Measurements from ENCODE around the gene FGFRL1. TPM values are rescaled to one million over a fixed set of nuclear protein-coding genes. Genes with fewer than 3 reads are reported as not detected.
A peak's percentile ranks its signal among the peaks of the same experiment; 100 is the strongest.

The FGFRL1 gene
- total and polyA plus RNA-seq, 3 donors from 2014 or later, result 13.7 to 25.6 (median 14.4) TPM

DNA sequence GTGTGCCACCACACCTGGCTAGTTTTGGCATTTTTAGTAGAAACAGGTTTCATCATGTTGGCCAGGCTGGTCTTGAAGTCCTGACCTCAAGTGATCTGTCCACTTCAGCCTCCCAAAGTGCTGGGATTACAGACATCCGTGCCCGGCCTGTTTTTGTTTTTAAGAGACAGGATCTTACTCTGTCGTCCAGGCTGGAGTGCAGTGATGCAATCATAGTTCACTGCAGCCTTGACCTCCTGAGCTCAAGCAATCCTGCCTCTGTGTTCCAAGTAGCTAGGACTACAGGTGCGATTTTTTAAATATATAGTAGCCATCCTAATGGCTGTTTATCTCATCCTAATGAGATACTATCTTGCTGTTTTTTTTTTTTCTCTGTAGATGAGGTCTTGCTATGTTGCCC lies 54.3 kb downstream of the FGFRL1 start:
- Histone ChIP-seq H3K4me3 (no peak overlapping the region), H3K27me3 (no peaks in the 10 kb centered on the region), H3K4me1 (no peaks in the 10 kb centered on the region), H3K9me3 (no peaks in the 10 kb centered on the region), H3K27ac (no peak overlapping the region), H3K36me3 (ENCODE audit: low read depth, missing control alignments) (no peaks in the 10 kb centered on the region)
- no peak for DNase-seq
- TF ChIP-seq, protein P1, sequence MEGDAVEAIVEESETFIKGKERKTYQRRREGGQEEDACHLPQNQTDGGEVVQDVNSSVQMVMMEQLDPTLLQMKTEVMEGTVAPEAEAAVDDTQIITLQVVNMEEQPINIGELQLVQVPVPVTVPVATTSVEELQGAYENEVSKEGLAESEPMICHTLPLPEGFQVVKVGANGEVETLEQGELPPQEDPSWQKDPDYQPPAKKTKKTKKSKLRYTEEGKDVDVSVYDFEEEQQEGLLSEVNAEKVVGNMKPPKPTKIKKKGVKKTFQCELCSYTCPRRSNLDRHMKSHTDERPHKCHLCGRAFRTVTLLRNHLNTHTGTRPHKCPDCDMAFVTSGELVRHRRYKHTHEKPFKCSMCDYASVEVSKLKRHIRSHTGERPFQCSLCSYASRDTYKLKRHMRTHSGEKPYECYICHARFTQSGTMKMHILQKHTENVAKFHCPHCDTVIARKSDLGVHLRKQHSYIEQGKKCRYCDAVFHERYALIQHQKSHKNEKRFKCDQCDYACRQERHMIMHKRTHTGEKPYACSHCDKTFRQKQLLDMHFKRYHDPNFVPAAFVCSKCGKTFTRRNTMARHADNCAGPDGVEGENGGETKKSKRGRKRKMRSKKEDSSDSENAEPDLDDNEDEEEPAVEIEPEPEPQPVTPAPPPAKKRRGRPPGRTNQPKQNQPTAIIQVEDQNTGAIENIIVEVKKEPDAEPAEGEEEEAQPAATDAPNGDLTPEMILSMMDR (IDR thresholded peaks at IDR 0.05), result no peak
- TF ChIP-seq POLR2A (IDR thresholded peaks at IDR 0.05), result no peak
- intact Hi-C loops (cut with DNase I; ENCODE audit: low total_unique reads), result no loop called here
- WGBS, 2 donors, result 35 to 44% methylated on average over 4 of the region's 4 CpGs

DNA sequence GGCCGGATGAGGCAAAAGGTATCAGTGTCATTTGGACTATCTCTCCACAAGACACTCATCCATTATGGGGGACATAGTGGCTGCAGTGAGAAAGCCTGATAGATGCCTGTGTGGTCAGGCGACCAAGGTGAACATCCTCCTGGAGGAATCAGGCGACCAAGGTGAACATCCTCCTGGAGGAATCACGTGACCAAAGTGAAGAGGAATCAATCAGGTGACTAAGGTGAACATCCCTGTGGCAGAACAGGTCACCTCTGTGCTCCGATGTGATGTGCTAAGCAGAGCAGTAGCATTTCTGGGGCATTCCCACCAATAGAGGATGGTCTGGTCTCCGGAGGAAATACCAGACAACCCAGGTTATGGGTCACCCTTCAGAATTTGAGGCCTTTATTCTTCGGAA lies 58.0 kb downstream of the FGFRL1 start:
- 90 to 95% methylated on average over 7 of the region's 7 CpGs for WGBS, 2 donors
- intact Hi-C loops (cut with DNase I; ENCODE audit: low total_unique reads), result no loop called here
- no peak overlapping the region for H3K4me3 ChIP-seq
- no peak for DNase-seq
- no peaks in the 10 kb centered on the region for H3K27me3 ChIP-seq
- no peak overlapping the region for H3K27ac ChIP-seq
- H3K4me1 ChIP-seq, result no peaks in the 10 kb centered on the region
- no peaks in the 10 kb centered on the region for H3K9me3 ChIP-seq
- H3K36me3 ChIP-seq (ENCODE audit: low read depth, missing control alignments), result no peaks in the 10 kb centered on the region
- TF ChIP-seq, protein P1 (IDR thresholded peaks at IDR 0.05), result no peak
- no peak for TF ChIP-seq POLR2A (IDR thresholded peaks at IDR 0.05)

DNA sequence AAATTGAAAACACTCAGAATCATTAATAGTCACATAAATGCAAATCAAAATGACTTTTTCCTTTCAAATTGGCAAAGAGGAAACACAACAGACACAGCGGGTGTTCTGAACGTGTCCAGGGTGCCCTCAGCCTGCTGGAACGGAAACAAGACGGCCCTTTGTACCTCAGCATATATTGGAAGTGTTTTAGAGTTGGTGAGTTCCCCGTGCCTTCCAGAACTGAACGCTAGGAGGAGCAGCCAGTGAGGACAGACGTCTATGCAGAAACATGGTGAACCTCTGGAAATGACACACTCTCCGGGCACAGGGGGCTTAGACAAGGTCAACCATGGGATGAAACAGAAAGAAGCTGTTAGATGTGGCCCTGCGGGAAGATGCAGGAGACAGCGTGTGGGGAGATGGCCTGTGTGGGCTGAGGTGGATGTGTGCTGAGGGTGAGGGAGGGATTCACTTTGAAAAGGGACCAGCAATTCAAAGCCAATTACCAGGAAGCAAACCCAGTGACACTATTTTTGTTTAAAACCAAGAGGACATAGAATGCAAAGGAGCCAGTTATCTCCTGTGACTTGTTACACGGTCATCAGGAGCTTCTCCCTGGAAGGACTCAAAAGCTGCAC lies 61.5 kb downstream of the FGFRL1 start:
- no peak for TF ChIP-seq POLR2A (IDR thresholded peaks at IDR 0.05)
- TF ChIP-seq, protein P1 (IDR thresholded peaks at IDR 0.05), result peak in 2 of 3 experiments; percentile 32 to 55
- 36 to 40% methylated on average over 11 of the region's 11 CpGs for WGBS, 2 donors
- Histone ChIP-seq H3K27ac (no peak overlapping the region), H3K36me3 (ENCODE audit: low read depth, missing control alignments) (no peaks in the 10 kb centered on the region), H3K27me3 (no peaks in the 10 kb centered on the region), H3K4me3 (no peak overlapping the region), H3K4me1 (no peaks in the 10 kb centered on the region), H3K9me3 (no peaks in the 10 kb centered on the region)
- peak; percentile 60 for DNase-seq
- intact Hi-C loops (cut with DNase I; ENCODE audit: low total_unique reads), result no loop called here

DNA sequence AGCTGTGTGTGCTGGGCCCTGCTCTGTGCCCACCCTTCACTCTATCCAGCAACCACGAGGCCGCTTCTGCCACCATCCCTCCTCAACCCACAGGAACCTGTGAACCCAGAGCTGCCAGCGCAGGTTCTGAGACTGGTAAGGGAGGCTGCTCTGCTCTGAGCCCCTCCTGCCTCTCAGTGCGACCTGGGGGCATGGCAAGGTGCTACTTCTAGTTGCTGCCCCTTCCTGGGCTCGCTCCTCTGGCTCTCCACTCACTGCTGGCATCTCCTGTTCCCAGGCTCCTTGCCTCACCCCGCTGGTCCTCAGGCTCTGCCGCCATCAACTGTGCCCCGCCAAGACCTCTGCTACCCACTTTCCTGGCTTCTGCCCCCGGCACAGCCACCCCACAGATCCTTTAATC lies 62.7 kb downstream of the FGFRL1 start:
- no peaks in the 10 kb centered on the region for H3K4me1 ChIP-seq
- H3K36me3 ChIP-seq (ENCODE audit: low read depth, missing control alignments), result no peaks in the 10 kb centered on the region
- TF ChIP-seq POLR2A (IDR thresholded peaks at IDR 0.05), result no peak
- TF ChIP-seq, protein P1 (IDR thresholded peaks at IDR 0.05), result no peak
- no peak overlapping the region for H3K4me3 ChIP-seq
- intact Hi-C loops (cut with DNase I; ENCODE audit: low total_unique reads), result no loop called here
- no peaks in the 10 kb centered on the region for H3K9me3 ChIP-seq
- no peak for DNase-seq
- WGBS, 2 donors, result 89 to 94% methylated on average over 9 of the region's 9 CpGs
- no peak overlapping the region for H3K27ac ChIP-seq
- H3K27me3 ChIP-seq, result no peaks in the 10 kb centered on the region

DNA sequence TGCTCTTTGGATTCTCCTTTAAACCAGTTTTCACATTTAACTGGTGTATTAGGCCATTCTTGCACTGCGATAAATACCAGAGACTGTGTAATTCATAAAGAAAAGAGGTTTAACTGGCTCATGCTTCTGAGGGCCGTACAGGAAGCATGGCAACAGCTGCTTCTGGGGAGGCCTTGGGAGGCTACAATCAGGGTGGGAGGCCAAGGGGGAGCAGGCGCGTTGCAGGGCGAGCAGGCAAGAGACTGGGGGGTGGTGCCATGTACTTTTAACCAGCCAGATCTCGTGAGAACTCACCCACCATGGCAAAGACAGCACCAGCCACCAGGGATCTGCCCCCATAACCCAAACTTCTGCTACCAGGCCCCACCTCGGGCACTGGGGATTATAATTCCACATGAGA lies 63.8 kb downstream of the FGFRL1 start:
- 75 to 89% methylated on average over 7 of the region's 7 CpGs for WGBS, 2 donors
- Histone ChIP-seq H3K36me3 (ENCODE audit: low read depth, missing control alignments) (no peaks in the 10 kb centered on the region), H3K27me3 (no peaks in the 10 kb centered on the region), H3K4me1 (no peaks in the 10 kb centered on the region), H3K27ac (no peak overlapping the region), H3K4me3 (no peak overlapping the region), H3K9me3 (no peaks in the 10 kb centered on the region)
- no peak for DNase-seq
- TF ChIP-seq, protein P1 (IDR thresholded peaks at IDR 0.05), result no peak
- TF ChIP-seq POLR2A (IDR thresholded peaks at IDR 0.05), result no peak
- intact Hi-C loops (cut with DNase I; ENCODE audit: low total_unique reads), result no loop called here

Data from testis (tissue), 3 donors.